Measurements from ENCODE around the gene ZC2HC1C. TPM values are rescaled to one million over a fixed set of nuclear protein-coding genes. Genes with fewer than 3 reads are reported as not detected.
"Not testable (repeated sequence)": the region's sequence is repeated elsewhere in the genome, so short reads cannot be mapped to it uniquely, and the experiment has no call there.

ZC2HC1C gene
- total RNA-seq, 6 experiments from 2014 or later, result 0.43 to 1.4 (median 1.1) TPM

DNA sequence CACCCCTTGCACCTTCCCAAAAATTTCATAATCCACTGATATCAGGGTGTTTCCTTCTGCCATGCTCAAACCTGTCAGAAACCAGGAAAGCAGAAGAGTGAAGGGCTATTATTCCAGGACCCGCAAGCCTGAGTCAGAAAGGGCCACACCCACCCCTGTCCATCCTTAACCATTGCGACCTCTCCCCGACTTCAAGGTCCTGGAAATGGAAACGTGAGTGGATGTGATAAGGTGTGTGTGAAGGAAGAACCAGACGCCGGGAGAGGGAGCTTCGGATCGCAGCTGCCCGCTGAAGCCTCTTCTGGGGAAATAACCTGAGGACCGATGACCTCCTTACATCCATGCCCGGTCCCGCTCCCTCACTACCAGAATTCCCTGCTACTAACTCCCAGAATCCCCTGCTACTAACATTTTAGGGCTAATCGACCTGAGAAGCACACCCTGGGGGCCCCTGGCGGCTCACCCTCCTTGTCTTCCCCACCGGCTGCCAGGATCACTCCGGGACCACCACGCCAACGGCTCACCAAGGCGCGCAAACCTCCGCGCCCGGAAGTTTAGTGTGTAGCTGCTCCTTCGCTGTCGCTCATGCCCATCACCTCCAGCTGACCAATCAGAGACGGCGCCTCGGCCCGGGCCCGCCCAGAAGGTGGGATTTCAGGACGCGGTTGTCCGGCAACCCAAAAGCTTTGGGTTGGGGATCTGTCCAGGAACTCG lies 5.8 kb upstream of the ZC2HC1C start, which contains the start of gene ACYP1:
Gene ACYP1, minus strand, starts transcription at position 534 of the 714 bp plus-strand sequence. Its CDS starts 471 bp downstream, at position 63.
- Mint-ChIP-seq H3K36me3 (ENCODE audit: low read depth) (peaks cover 11% of the 10 kb centered on the region), H3K27me3 (ENCODE audit: insufficient read depth) (no peaks in the 10 kb centered on the region), H3K27ac (peak within 1 kb of the TSS; percentile 83), H3K4me3 (peak within 1 kb of the TSS; percentile 100), H3K9me3 (no peaks in the 10 kb centered on the region), H3K4me1 (ENCODE audit: low read depth) (peaks cover 37% of the 10 kb centered on the region)
- TF ChIP-seq, protein P1, sequence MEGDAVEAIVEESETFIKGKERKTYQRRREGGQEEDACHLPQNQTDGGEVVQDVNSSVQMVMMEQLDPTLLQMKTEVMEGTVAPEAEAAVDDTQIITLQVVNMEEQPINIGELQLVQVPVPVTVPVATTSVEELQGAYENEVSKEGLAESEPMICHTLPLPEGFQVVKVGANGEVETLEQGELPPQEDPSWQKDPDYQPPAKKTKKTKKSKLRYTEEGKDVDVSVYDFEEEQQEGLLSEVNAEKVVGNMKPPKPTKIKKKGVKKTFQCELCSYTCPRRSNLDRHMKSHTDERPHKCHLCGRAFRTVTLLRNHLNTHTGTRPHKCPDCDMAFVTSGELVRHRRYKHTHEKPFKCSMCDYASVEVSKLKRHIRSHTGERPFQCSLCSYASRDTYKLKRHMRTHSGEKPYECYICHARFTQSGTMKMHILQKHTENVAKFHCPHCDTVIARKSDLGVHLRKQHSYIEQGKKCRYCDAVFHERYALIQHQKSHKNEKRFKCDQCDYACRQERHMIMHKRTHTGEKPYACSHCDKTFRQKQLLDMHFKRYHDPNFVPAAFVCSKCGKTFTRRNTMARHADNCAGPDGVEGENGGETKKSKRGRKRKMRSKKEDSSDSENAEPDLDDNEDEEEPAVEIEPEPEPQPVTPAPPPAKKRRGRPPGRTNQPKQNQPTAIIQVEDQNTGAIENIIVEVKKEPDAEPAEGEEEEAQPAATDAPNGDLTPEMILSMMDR (IDR thresholded peaks at IDR 0.05), result no peak
- peak; percentile 84 for DNase-seq

GRCh38 chr14:75064205-75064567 lies 5.3 kb upstream of the ZC2HC1C start:
- H3K9me3 Mint-ChIP-seq, result no peaks in the 10 kb centered on the region
- H3K27ac Mint-ChIP-seq, result peak overlapping the region; percentile 83; the same call in 1 of the 2 replicates
- no peaks in the 10 kb centered on the region for H3K27me3 Mint-ChIP-seq (ENCODE audit: insufficient read depth)
- H3K4me3 Mint-ChIP-seq, result peak overlapping the region; percentile 100
- TF ChIP-seq, protein P1 (IDR thresholded peaks at IDR 0.05), result no peak
- peaks cover 10% of the 10 kb centered on the region for H3K36me3 Mint-ChIP-seq (ENCODE audit: low read depth)
- H3K4me1 Mint-ChIP-seq (ENCODE audit: low read depth), result peaks cover 31% of the 10 kb centered on the region
- DNase-seq, result no peak

DNA sequence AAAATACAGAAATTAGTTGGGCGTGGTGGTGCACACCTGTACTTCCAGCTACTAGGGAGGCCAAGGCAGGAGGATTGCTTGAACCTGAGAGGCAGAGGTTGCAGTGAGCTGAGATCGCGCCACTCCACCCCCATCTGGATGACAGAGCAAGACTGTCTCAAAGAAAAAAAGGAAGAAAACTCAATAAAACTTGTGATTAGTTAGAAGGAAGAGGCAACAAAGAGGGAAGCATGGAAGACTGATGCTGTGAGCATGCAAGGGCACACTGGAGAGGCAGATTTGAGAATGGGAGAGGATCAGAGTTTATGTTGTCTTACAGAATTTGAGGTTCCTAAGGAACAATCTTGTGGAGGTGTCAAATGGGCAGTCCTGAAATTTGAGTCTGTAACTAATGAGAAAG lies 2.8 kb upstream of the ZC2HC1C start:
- TF ChIP-seq, protein P1 (IDR thresholded peaks at IDR 0.05), result no peak
- DNase-seq, result no peak
- Mint-ChIP-seq H3K9me3 (no peaks in the 10 kb centered on the region), H3K4me1 (ENCODE audit: low read depth) (peaks cover 24% of the 10 kb centered on the region), H3K4me3 (no peak overlapping the region), H3K27ac (no peak overlapping the region), H3K27me3 (ENCODE audit: insufficient read depth) (peaks cover 1% of the 10 kb centered on the region; the same call in 1 of the 2 replicates), H3K36me3 (ENCODE audit: low read depth) (no peaks in the 10 kb centered on the region)

DNA sequence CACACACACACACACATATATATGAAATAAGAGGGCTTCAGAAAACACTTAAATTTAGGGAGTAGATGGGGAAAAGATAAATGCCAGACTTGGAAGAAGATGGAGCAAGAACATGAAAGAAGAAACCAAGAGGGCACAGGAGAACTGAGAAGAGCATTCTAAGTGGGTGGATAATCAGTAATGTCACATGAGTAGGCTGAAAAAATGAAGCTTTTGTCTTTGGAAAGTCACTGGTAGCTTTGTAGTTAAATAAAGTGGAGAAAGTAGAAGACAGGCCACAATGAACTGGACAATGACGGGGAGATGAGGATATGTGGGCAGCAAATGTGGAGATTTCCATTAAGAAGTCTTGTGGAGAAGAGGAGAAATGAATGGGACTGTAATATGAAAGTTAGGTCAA lies 2.2 kb upstream of the ZC2HC1C start:
- H3K27ac Mint-ChIP-seq, result no peak overlapping the region
- peaks cover 24% of the 10 kb centered on the region for H3K4me1 Mint-ChIP-seq (ENCODE audit: low read depth)
- DNase-seq, result no peak
- no peaks in the 10 kb centered on the region for H3K36me3 Mint-ChIP-seq (ENCODE audit: low read depth)
- TF ChIP-seq, protein P1 (IDR thresholded peaks at IDR 0.05), result no peak
- H3K9me3 Mint-ChIP-seq, result no peaks in the 10 kb centered on the region
- no peak overlapping the region for H3K4me3 Mint-ChIP-seq
- peaks cover 1% of the 10 kb centered on the region for H3K27me3 Mint-ChIP-seq (ENCODE audit: insufficient read depth)

GRCh38 chr14:75067765-75068164 lies 1.7 kb upstream of the ZC2HC1C start:
- H3K9me3 Mint-ChIP-seq, result not testable (repeated sequence)

GRCh38 chr14:75068294-75069120 lies 934 bp upstream of the ZC2HC1C start:
- Mint-ChIP-seq H3K4me1 (ENCODE audit: low read depth) (peaks cover 13% of the 10 kb centered on the region), H3K27me3 (ENCODE audit: insufficient read depth) (peaks cover 1% of the 10 kb centered on the region), H3K9me3 (no peaks in the 10 kb centered on the region), H3K27ac (no peak overlapping the region), H3K36me3 (ENCODE audit: low read depth) (no peaks in the 10 kb centered on the region), H3K4me3 (no peak overlapping the region)
- DNase-seq, result no peak
- TF ChIP-seq, protein P1 (IDR thresholded peaks at IDR 0.05), result no peak

More at GRCh38 chr14:75067765-75068164, 1.7 kb upstream of the ZC2HC1C start:
- H3K4me1 Mint-ChIP-seq (ENCODE audit: low read depth), result peaks cover 21% of the 10 kb centered on the region
- not testable (repeated sequence) for H3K27me3 Mint-ChIP-seq (ENCODE audit: insufficient read depth); H3K27ac Mint-ChIP-seq; DNase-seq; H3K4me3 Mint-ChIP-seq; H3K36me3 Mint-ChIP-seq (ENCODE audit: low read depth)
